Activated CD4-positive, alpha-beta T cell treated with anti-CD3 and anti-CD28 coated beads, Interleukin-2, amount 10 ng/mL, durations not matched to agents 24 days and 14 days (primary cell): ENCODE measurements around the gene EMC7. TPM values are rescaled to one million over a fixed set of nuclear protein-coding genes. Genes with fewer than 3 reads are reported as not detected.
"Not testable (repeated sequence)": the region's sequence is repeated elsewhere in the genome, so short reads cannot be mapped to it uniquely, and the experiment has no call there.

Experiments used
- DNase-seq: peaks from one replicate; pipeline ENCODE4 v3.0.0; 2022
- H3K27ac Mint-ChIP-seq: one replicate; pipeline ENCODE4 v1.8.0; 2022; ENCODE audit warnings: mild to moderate bottlenecking, mixed read lengths
- H3K27me3 Mint-ChIP-seq: one replicate; pipeline ENCODE4 v1.8.0; 2022; ENCODE audit warnings: mixed read lengths
- H3K36me3 Mint-ChIP-seq: one replicate; pipeline ENCODE4 v1.8.0; 2022; ENCODE audit warnings: low read depth, mild to moderate bottlenecking, mixed read lengths
- H3K4me1 Mint-ChIP-seq: one replicate; pipeline ENCODE4 v1.8.0; 2021; ENCODE audit warnings: mixed read lengths
- H3K4me3 Mint-ChIP-seq: one replicate; pipeline ENCODE4 v1.8.0; 2022; ENCODE audit warnings: mild to moderate bottlenecking, moderate library complexity, mixed read lengths
- H3K9me3 Mint-ChIP-seq: one replicate; pipeline ENCODE4 v1.8.0; 2021; ENCODE audit warnings: mixed read lengths
- intact Hi-C: fragments of 100-400 bp; cut with micrococcal nuclease; formaldehyde crosslinking; loops from one replicate; pipeline ENCODE4 v1.15.1; 2023
- total RNA-seq: library from RNA; stranded (reverse); gene quantifications from 2 replicates; pipeline ENCODE4 v1.2.3, GENCODE V29; 2022

The EMC7 gene
- total RNA-seq, result 70.9 and 75.8 TPM in 2 replicates

DNA sequence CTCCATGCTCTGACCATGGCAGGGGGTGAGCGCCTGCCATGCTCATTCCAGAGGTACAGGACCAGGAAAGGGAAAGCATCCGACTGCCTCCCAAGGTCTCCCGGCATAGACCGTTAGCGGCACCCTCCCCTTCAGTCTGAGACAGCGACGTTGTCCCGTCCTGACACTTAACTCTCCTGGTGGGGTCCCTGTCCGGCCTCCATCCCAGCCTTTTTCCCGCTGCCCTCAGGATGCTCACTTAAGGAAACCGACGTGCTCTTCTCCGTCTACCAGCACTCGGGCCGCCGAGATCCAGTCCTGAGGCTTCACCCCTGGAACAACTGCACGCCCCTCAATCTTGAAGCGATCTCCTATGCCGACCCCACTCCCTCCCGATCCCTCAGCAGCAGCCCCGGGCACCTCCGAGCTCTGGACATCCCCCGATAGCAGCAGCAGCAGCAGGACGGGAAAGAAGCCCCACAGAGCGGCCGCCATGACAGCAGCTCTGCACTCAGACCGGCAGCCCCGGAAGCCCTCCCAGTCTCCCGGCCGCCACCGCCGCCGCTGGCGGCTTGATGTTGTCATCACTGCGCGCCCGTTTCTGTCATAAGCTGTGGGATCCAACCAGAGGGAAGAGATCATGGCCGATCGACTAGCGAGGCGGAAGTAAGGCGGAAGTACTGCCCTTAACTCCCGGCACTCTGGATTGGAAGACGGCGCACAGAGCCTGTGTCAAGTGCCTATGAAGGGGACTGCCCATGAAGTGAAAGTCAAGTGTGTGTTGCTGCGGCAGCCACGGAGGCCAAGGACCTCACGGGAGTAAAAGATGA is at the start of gene EMC7, which contains the start of gene PGBD4:
Gene EMC7, minus strand, starts transcription at position 497 of the 809 bp plus-strand sequence. Its CDS starts 23 bp downstream, at position 474.
Gene PGBD4, plus strand, starts transcription at position 718 of the 809 bp plus-strand sequence. CDS start 449 bp downstream, outside the sequence.
- H3K27me3 Mint-ChIP-seq, result peaks cover 2% of the 10 kb centered on the region
- intact Hi-C loops, result loop anchor here (1.0 to 10.0 kb wide), 9 partner anchors 62 to 899 kb away; partner anchors contain the start of genes AQR, AVEN, EMC4 and GOLGA8A
- peak within 1 kb of the TSS; percentile 100 for H3K4me3 Mint-ChIP-seq
- peak within 1 kb of the TSS; percentile 100 for H3K27ac Mint-ChIP-seq
- peaks cover 36% of the 10 kb centered on the region for H3K36me3 Mint-ChIP-seq
- peaks cover 9% of the 10 kb centered on the region for H3K9me3 Mint-ChIP-seq
- peak; percentile 100 for DNase-seq
- peaks cover 30% of the 10 kb centered on the region for H3K4me1 Mint-ChIP-seq

DNA sequence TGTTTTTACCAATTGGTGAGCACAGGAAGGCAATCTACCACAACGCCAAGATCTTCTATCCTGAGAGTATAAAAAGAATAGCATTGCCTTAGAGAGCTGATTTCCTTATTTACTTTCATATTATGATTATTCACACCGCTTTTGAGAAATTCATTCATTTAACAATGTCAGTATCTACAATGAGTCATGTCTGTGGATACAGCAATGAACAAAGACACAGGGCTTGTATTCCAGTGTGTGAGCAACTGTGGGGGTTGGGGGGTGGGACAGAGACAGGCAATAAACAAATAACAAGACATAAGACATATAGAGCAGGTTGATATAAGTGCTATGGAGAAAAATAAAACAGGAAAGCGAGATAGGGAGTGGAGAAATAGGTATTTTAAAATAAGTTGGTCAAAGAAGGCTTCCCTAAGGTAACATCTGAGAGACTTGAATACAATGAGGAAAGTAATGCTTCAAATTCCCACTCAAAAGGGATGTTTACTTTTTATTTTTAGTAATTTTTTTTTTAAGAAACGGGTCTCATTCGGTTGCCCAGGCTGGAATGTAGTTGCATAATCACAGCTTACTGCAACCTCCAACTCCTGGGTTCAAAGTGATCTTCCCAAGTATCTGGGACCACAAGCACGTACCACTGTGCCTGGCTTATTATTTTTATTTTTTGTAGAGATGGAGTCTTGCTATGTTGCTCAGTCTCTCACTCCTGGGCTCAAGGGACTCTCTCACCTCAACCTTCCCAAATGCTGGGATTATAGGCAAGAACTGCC is 45.9 kb upstream of the EMC7 start:
- H3K4me1 Mint-ChIP-seq, result peaks cover 2% of the 10 kb centered on the region
- peaks cover 38% of the 10 kb centered on the region for H3K36me3 Mint-ChIP-seq
- no peak overlapping the region for H3K4me3 Mint-ChIP-seq
- intact Hi-C loops, result no loop called here
- no peak for DNase-seq
- no peak overlapping the region for H3K27ac Mint-ChIP-seq
- no peaks in the 10 kb centered on the region for H3K27me3 Mint-ChIP-seq
- no peaks in the 10 kb centered on the region for H3K9me3 Mint-ChIP-seq

GRCh38 chr15:34133511-34133910 is 31.8 kb upstream of the EMC7 start:
- Mint-ChIP-seq H3K36me3 (no peaks in the 10 kb centered on the region), H3K9me3 (no peaks in the 10 kb centered on the region), H3K27me3 (no peaks in the 10 kb centered on the region), H3K4me1 (no peaks in the 10 kb centered on the region), H3K4me3 (no peak overlapping the region), H3K27ac (no peak overlapping the region)
- intact Hi-C loops, result no loop called here
- DNase-seq, result no peak

GRCh38 chr15:34132881-34133280 is 31.2 kb upstream of the EMC7 start:
- Mint-ChIP-seq H3K36me3 (no peaks in the 10 kb centered on the region), H3K27me3 (no peaks in the 10 kb centered on the region), H3K9me3 (no peaks in the 10 kb centered on the region), H3K4me1 (no peaks in the 10 kb centered on the region), H3K27ac (no peak overlapping the region), H3K4me3 (no peak overlapping the region)
- no peak for DNase-seq
- intact Hi-C loops, result no loop called here

DNA sequence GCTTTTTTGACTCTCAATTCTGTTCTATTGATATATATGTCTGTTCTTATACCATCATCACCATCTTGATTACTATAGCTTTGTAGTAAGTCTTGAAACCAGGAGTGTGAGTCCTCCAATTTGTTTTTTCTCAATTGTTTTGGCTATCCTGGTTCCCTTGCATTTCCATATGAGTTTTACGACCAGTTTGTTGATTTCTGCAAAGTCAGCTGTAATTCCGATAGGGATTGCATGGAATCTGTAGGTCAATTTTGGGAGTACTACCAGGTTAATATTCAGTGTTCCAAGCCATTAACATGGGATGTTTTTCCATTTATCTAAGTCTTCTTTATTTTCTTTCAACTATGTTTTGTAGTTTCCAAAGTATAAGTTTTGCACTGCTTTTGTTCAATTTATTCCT is 27.2 kb upstream of the EMC7 start:
- DNase-seq, result no peak
- H3K27me3 Mint-ChIP-seq, result peaks cover 8% of the 10 kb centered on the region
- no peak overlapping the region for H3K4me3 Mint-ChIP-seq
- H3K4me1 Mint-ChIP-seq, result no peaks in the 10 kb centered on the region
- no peaks in the 10 kb centered on the region for H3K9me3 Mint-ChIP-seq
- H3K36me3 Mint-ChIP-seq, result no peaks in the 10 kb centered on the region
- H3K27ac Mint-ChIP-seq, result no peak overlapping the region
- intact Hi-C loops, result no loop called here

DNA sequence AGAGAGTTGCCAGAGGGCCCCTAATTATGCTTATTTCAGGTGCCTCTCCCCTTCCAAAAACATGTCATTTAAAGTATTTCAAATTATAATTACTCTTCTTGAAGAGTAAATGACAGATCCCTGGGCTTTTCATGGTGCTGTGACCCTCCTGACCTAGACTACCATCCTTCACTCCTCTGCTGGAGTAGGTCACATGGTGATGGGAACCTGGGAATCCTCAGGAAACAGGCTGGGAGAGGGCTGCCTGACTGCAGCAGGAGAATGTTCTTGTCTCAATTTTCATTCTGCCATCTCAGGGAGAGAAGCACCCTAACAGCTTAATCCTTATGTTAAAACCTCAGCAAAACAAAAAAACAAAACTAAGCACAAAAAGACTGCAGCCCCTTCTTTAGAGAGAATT is 24.9 kb upstream of the EMC7 start:
- H3K36me3 Mint-ChIP-seq, result no peaks in the 10 kb centered on the region
- H3K27ac Mint-ChIP-seq, result no peak overlapping the region
- no peak overlapping the region for H3K4me3 Mint-ChIP-seq
- H3K27me3 Mint-ChIP-seq, result peaks cover 8% of the 10 kb centered on the region
- H3K4me1 Mint-ChIP-seq, result no peaks in the 10 kb centered on the region
- intact Hi-C loops, result no loop called here
- no peaks in the 10 kb centered on the region for H3K9me3 Mint-ChIP-seq
- no peak for DNase-seq

DNA sequence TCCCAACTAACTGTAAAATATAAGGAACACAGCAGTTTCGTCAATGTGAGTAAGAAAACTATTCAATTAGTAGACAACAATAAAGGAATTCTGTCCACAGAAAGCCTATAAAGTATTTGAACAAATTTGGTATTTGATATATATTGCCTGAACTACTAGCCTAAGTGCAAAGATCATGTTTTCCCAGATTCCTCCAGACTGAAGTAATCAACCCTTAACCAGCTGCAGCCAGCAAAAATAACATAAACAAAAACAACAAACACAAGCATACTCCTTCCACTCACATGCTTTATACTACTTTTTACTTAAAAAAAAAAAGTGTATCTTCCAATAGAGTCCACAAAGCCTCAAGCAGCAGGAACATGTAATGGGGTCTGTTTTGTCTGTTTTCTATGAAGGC is 24.3 kb upstream of the EMC7 start:
- no peaks in the 10 kb centered on the region for H3K9me3 Mint-ChIP-seq
- H3K27ac Mint-ChIP-seq, result no peak overlapping the region
- intact Hi-C loops, result no loop called here
- H3K27me3 Mint-ChIP-seq, result peaks cover 8% of the 10 kb centered on the region
- no peaks in the 10 kb centered on the region for H3K4me1 Mint-ChIP-seq
- DNase-seq, result no peak
- H3K4me3 Mint-ChIP-seq, result no peak overlapping the region
- H3K36me3 Mint-ChIP-seq, result no peaks in the 10 kb centered on the region

GRCh38 chr15:34124651-34125050 is 23.0 kb upstream of the EMC7 start:
- intact Hi-C loops, result no loop called here
- Mint-ChIP-seq H3K4me1 (no peaks in the 10 kb centered on the region), H3K27me3 (peaks cover 10% of the 10 kb centered on the region), H3K36me3 (no peaks in the 10 kb centered on the region), H3K27ac (no peak overlapping the region), H3K4me3 (no peak overlapping the region), H3K9me3 (no peaks in the 10 kb centered on the region)
- DNase-seq, result no peak

DNA sequence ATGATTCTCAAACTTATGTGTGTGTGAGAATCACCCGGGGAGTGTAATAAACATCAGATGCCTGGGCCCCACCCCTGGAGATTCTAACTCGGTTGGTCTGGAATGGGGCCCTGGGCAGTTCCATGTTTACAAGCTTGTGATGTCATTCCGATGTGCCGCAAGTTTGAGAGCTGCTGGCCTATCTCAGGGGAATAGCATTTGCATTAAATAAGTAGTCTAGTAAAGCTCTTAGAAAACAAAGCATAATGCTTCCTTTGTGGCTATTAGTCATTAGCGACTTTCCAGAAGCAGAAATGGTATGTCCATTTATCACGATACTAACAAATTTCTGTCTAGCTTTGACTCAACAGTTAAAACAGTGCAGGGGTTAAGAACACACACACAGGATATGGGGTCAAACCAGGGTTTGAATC is 21.1 kb upstream of the EMC7 start:
- no peak overlapping the region for H3K27ac Mint-ChIP-seq
- DNase-seq, result no peak
- intact Hi-C loops, result no loop called here
- no peak overlapping the region for H3K4me3 Mint-ChIP-seq
- H3K27me3 Mint-ChIP-seq, result peaks cover 10% of the 10 kb centered on the region
- H3K4me1 Mint-ChIP-seq, result no peaks in the 10 kb centered on the region
- no peaks in the 10 kb centered on the region for H3K36me3 Mint-ChIP-seq
- H3K9me3 Mint-ChIP-seq, result no peaks in the 10 kb centered on the region

DNA sequence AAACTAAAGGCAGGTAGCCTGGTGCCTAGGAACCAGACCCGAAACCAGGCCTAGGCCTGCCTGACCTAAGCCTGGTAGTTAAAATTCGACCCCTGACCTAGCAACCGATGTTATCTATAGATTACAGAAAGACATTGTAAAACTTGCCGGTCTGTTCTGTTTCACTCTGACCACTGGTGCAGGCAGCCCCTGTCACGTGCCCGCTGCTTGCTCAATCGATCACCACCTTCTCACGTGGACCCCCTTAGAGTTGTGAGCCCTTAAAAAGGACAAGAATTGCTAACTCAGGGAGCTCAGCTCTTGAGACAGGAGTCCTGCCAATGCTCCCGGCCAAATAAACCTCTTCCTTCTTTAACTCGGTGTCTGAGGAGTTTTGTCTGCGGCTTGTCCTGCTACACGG is 20.1 kb upstream of the EMC7 start:
- intact Hi-C loops, DNase-seq, H3K4me3 Mint-ChIP-seq, H3K27ac Mint-ChIP-seq, H3K36me3 Mint-ChIP-seq, H3K9me3 Mint-ChIP-seq, H3K4me1 Mint-ChIP-seq: not testable (repeated sequence)
- H3K27me3 Mint-ChIP-seq, result peaks cover 11% of the 10 kb centered on the region

DNA sequence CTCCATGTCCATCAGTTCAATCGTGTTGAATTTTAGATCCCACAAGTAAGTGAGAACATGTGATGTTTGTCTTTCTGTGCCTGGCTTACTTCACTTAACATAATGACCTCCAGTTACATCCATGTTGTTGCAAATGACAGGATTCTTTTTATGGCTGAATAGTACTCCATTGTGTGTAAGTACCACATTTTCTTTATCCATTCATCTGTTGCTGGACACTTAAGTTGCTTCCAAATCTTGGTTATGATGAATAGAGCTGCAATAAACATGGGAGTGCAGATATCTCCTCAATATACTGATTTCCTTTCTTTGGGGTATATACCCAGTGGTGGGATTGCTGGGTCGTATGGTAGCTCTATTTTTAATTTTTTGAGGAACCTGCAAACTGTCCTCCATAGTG is 18.8 kb upstream of the EMC7 start:
- intact Hi-C loops, DNase-seq, H3K27me3 Mint-ChIP-seq, H3K4me1 Mint-ChIP-seq, H3K9me3 Mint-ChIP-seq, H3K27ac Mint-ChIP-seq, H3K4me3 Mint-ChIP-seq, H3K36me3 Mint-ChIP-seq: not testable (repeated sequence)

DNA sequence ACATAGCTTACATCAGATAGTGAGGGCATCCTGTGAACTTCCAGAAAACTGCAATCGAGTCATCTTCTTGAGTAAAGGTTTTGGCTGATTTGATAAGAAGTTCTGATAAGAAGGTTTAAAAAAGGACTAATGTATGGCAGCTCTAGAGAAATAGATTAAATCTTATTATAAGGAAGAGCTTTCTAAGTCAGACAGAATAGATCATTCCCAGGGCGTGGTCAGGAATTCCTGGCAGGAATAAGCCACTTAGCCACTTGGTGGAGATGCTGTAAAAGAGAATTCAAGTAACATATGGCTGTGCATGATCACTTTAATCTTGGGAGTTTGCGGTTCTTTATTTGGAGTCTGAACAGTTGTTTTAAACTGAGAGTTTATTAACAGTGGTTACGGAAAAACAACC is 17.6 kb upstream of the EMC7 start:
- Mint-ChIP-seq H3K4me1 (no peaks in the 10 kb centered on the region), H3K9me3 (no peaks in the 10 kb centered on the region), H3K4me3 (no peak overlapping the region), H3K27me3 (peaks cover 6% of the 10 kb centered on the region), H3K27ac (no peak overlapping the region), H3K36me3 (no peaks in the 10 kb centered on the region)
- intact Hi-C loops, result no loop called here
- no peak for DNase-seq

GRCh38 chr15:34116620-34117019 is 15.0 kb upstream of the EMC7 start:
- no peak overlapping the region for H3K4me3 Mint-ChIP-seq
- no peak for DNase-seq
- H3K36me3 Mint-ChIP-seq, result no peaks in the 10 kb centered on the region
- intact Hi-C loops, result no loop called here
- no peaks in the 10 kb centered on the region for H3K9me3 Mint-ChIP-seq
- H3K27me3 Mint-ChIP-seq, result peaks cover 6% of the 10 kb centered on the region
- H3K4me1 Mint-ChIP-seq, result no peaks in the 10 kb centered on the region
- H3K27ac Mint-ChIP-seq, result no peak overlapping the region

GRCh38 chr15:34114739-34115138 is 13.1 kb upstream of the EMC7 start:
- intact Hi-C loops, result no loop called here
- DNase-seq, result no peak
- H3K9me3 Mint-ChIP-seq, result no peaks in the 10 kb centered on the region
- no peak overlapping the region for H3K4me3 Mint-ChIP-seq
- peaks cover 4% of the 10 kb centered on the region for H3K27me3 Mint-ChIP-seq
- peaks cover 5% of the 10 kb centered on the region for H3K4me1 Mint-ChIP-seq
- H3K27ac Mint-ChIP-seq, result no peak overlapping the region
- H3K36me3 Mint-ChIP-seq, result no peaks in the 10 kb centered on the region
